EH (cell line): Measurements from ENCODE around the gene HCFC2.
"Not testable (repeated sequence)": the region's sequence is repeated elsewhere in the genome, so short reads cannot be mapped to it uniquely, and the experiment has no call there.

Experiments used
- DNase-seq: peaks from one replicate; pipeline ENCODE4 v3.0.0-alpha.2; 2015; ENCODE audit warnings: low read depth

Gene HCFC2

GRCh38 chr12:104064031-104064841, at the start of gene HCFC2:
HCFC2 (plus strand) TSS chr12:104064531; CDS start chr12:104064561, 30 bp downstream.
- DNase-seq, result peak; percentile 91

GRCh38 chr12:104021862-104022261, 42.5 kb upstream of the HCFC2 start:
- not testable (repeated sequence) for DNase-seq

- no peak for DNase-seq
These were observed 41.5 kb upstream of the HCFC2 start for GRCh38 chr12:104022786-104023185.

GRCh38 chr12:104023710-104024109, 40.6 kb upstream of the HCFC2 start:
- no peak for DNase-seq

GRCh38 chr12:104024348-104024747, 40.0 kb upstream of the HCFC2 start:
- no peak for DNase-seq

- DNase-seq, result no peak
These were observed 38.6 kb upstream of the HCFC2 start for GRCh38 chr12:104025771-104026170.

- DNase-seq, result no peak
These were observed 37.3 kb upstream of the HCFC2 start for GRCh38 chr12:104026841-104027599.

GRCh38 chr12:104030596-104030995, 33.7 kb upstream of the HCFC2 start:
- not testable (repeated sequence) for DNase-seq

- not testable (repeated sequence) for DNase-seq
These were observed 28.2 kb upstream of the HCFC2 start for GRCh38 chr12:104036143-104036542.

- DNase-seq, result not testable (repeated sequence)
These were observed 24.6 kb upstream of the HCFC2 start for GRCh38 chr12:104039769-104040168.

- no peak for DNase-seq
These were observed 21.8 kb upstream of the HCFC2 start for GRCh38 chr12:104042580-104042979.

- DNase-seq, result no peak
These were observed 20.2 kb upstream of the HCFC2 start for GRCh38 chr12:104044158-104044557.

GRCh38 chr12:104046306-104046705, 18.0 kb upstream of the HCFC2 start:
- no peak for DNase-seq

- DNase-seq, result no peak
These were observed 16.2 kb upstream of the HCFC2 start for GRCh38 chr12:104048162-104048561.

GRCh38 chr12:104048811-104049210, 15.5 kb upstream of the HCFC2 start:
- peak; percentile 45 for DNase-seq

GRCh38 chr12:104049278-104049902, 14.9 kb upstream of the HCFC2 start:
- peak; percentile 78 for DNase-seq

- DNase-seq, result peak; percentile 86
These were observed 14.4 kb upstream of the HCFC2 start, which contains the start of gene GLT8D2 for GRCh38 chr12:104049903-104050356. GLT8D2 (minus strand) TSS chr12:104050187; CDS start chr12:104019648, 30,539 bp downstream.

- peak; percentile 32 for DNase-seq
These were observed 13.9 kb upstream of the HCFC2 start for GRCh38 chr12:104050436-104050835.

- DNase-seq, result no peak
These were observed 9.5 kb upstream of the HCFC2 start for GRCh38 chr12:104054681-104055346.

GRCh38 chr12:104055686-104056388, 8.5 kb upstream of the HCFC2 start:
- DNase-seq, result peak; percentile 46

GRCh38 chr12:104056419-104056972, 7.8 kb upstream of the HCFC2 start:
- DNase-seq, result no peak
